Sigmoid colon (tissue), 4 donors: ENCODE data around the gene COL4A2.

ENCODE experiments used
- CTCF ChIP-seq, 4 experiments: fragments of 450-650 bp in 3 of 4; fragments of 200-600 bp in 1 of 4; IDR thresholded peaks; one replicate each; pipeline ENCODE4 v1.5.1; 2016 to 2019; ENCODE audit warnings: antibody characterized with exemption in 4 of 4, mild to moderate bottlenecking in 3 of 4, moderate library complexity in 2 of 4
- EP300 ChIP-seq, 4 donors: sonication (generic); formaldehyde crosslinking; IDR thresholded peaks; one replicate each; pipeline ENCODE4 v1.6.1; 2017; ENCODE audit warnings: antibody characterized with exemption in 4 of 4
- POLR2A ChIP-seq, 2 donors: fragments of 450-650 bp; IDR thresholded peaks; one replicate each; pipeline ENCODE4 v1.6.1; 2016; ENCODE audit warnings: antibody characterized with exemption in 2 of 2, mild to moderate bottlenecking in 2 of 2, moderate library complexity in 2 of 2
- POLR2AphosphoS5 ChIP-seq, 4 donors: sonication (generic); formaldehyde crosslinking; IDR thresholded peaks; one replicate each; pipeline ENCODE4 v1.6.1; 2017; ENCODE audit warnings: antibody characterized with exemption in 4 of 4

GRCh38 chr13:110377178-110377825 lies 70.2 kb downstream of the COL4A2 start:
- TF ChIP-seq CTCF (IDR thresholded peaks at IDR 0.05) (no peak), POLR2A (IDR thresholded peaks at IDR 0.05) (no peak), POLR2AphosphoS5 (IDR thresholded peaks at IDR 0.05) (no peak), EP300 (IDR thresholded peaks at IDR 0.05) (no peak)
